ENCODE results near the gene HNRNPH2.

GRCh38 chrX:101395789-101396188, 12.2 kb upstream of the HNRNPH2 start:
- TF ChIP-seq, protein P1, sequence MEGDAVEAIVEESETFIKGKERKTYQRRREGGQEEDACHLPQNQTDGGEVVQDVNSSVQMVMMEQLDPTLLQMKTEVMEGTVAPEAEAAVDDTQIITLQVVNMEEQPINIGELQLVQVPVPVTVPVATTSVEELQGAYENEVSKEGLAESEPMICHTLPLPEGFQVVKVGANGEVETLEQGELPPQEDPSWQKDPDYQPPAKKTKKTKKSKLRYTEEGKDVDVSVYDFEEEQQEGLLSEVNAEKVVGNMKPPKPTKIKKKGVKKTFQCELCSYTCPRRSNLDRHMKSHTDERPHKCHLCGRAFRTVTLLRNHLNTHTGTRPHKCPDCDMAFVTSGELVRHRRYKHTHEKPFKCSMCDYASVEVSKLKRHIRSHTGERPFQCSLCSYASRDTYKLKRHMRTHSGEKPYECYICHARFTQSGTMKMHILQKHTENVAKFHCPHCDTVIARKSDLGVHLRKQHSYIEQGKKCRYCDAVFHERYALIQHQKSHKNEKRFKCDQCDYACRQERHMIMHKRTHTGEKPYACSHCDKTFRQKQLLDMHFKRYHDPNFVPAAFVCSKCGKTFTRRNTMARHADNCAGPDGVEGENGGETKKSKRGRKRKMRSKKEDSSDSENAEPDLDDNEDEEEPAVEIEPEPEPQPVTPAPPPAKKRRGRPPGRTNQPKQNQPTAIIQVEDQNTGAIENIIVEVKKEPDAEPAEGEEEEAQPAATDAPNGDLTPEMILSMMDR (IDR thresholded peaks at IDR 0.05): no peak
- TF ChIP-seq TP53 (CRISPR knock-in tag; IDR thresholded peaks at IDR 0.05): no peak
- TF ChIP-seq KDM5A (IDR thresholded peaks at IDR 0.05): no peak
- TF ChIP-seq, protein P2, sequence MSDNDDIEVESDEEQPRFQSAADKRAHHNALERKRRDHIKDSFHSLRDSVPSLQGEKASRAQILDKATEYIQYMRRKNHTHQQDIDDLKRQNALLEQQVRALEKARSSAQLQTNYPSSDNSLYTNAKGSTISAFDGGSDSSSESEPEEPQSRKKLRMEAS (IDR thresholded peaks at IDR 0.05): no peak

All from A549 (cell line).